Left ventricle myocardium superior (tissue), 1 donor: Measurements from ENCODE around the gene KANTR. TPM values are rescaled to one million over a fixed set of nuclear protein-coding genes. Genes with fewer than 3 reads are reported as not detected.
"Not testable (repeated sequence)": the region's sequence is repeated elsewhere in the genome, so short reads cannot be mapped to it uniquely, and the experiment has no call there.

ENCODE experiments used
- ATAC-seq: fragments of 200-7000 bp; cut with Tn5 transposase; one replicate; pipeline ENCODE4 v1.9.1; 2020; ENCODE audit warnings: mild to moderate bottlenecking, moderate library complexity
- DNase-seq: peaks from one replicate; pipeline ENCODE4 v3.0.0-alpha.2; 2020
- intact Hi-C: fragments of 100-400 bp; cut with micrococcal nuclease; formaldehyde crosslinking; loops from one replicate; pipeline ENCODE4 v1.11.0; 2022
- total RNA-seq: library from RNA; stranded (reverse); fragmentation: NEBNext Ultra II Directional; extraction: Animal tissue kit (Norgen Biotek cat#: 25700); gene quantifications from one replicate; pipeline ENCODE4 v1.2.1, GENCODE V29; 2021
- donor health status: DM: no; HTN: yes; CAD: no; lungs with severe emphysema.

Gene KANTR
- total RNA-seq, 1 donor from 2014 or later = 4.8 TPM

DNA sequence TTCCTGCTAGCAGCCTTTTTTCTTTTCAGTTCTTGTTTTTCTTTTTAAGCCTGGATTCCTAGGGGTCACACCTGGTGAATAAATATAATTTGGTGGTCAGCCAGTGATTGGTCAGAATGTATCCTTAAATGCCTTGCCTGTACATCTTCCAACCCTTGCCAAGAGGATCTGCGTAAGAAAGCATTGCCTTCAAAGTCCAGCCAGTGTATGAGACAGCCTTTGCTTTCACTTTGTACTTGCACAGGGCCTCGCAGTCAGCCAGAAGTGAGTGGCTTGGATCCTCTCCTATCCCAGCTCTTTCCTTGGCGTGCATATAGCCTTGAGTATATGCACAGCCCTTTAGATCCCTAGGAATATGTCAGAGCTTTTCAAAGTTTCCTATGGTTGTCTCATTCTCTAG, 22.2 kb downstream of the KANTR start:
- ATAC-seq (peak; percentile 77), DNase-seq (no peak)
- intact Hi-C loops = no loop called here

DNA sequence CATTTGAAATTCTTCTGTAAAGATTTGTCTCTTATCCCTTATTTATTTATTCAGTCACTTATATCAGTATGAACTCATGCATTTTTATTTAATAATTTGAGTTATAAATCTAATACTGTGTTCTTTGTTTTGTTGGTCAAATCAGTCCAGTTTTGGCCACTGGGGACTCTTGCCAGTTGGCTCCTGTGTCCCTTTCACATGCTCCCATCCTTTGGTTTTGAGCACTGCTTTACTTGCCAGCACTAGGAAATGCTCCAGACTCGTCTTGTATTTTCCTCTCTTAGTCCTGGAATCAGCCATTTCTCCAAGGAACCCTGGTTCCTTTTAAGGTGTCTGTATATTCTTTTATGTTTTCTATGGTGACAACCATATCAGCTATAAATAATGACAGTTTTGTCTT, 28.1 kb downstream of the KANTR start:
- peak; percentile 42 for ATAC-seq
- intact Hi-C loops = no loop called here

DNA sequence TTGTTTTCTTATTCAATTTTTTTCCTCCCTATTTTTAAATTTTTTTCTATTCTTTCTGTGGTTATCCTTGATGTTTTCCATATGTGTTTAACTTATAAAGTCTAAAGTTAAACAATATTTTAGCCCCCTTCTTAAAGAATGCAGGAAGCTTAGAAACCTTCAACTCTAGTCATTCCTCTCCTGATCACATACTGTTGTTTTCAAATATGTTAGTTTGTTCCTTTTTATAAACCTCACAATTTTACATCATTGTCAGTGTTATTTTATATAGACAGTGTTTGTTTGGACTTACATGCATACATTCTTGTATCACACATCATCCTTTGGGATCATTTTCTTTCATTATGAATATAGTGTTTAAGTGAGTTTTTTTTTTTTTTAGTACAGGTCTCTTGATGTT, 31.6 kb downstream of the KANTR start:
- no peak for DNase-seq
- intact Hi-C loops = no loop called here
- no peak for ATAC-seq

More for the DNA sequence above, 28.1 kb downstream of the KANTR start:
- peak; percentile 37 for DNase-seq

DNA sequence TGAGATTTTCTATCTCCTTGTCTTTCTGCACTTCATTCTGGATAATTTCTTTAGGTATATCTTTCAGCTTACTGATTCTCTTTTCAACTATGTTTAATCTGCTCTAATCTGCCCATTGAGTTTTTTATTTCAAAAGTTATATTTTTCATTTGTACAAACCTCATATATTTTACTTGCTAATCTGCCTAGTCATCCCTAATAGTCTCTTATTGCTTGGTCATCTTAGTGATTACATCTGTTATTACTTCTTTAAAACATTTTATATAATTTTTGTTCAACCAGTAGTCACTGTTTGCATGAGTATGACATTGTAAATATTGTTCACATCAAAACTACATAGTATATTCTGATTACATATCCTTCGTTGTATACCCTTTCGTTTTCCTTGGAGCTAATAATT, 32.4 kb downstream of the KANTR start:
- no peak for DNase-seq
- intact Hi-C loops = no loop called here
- ATAC-seq = no peak

DNA sequence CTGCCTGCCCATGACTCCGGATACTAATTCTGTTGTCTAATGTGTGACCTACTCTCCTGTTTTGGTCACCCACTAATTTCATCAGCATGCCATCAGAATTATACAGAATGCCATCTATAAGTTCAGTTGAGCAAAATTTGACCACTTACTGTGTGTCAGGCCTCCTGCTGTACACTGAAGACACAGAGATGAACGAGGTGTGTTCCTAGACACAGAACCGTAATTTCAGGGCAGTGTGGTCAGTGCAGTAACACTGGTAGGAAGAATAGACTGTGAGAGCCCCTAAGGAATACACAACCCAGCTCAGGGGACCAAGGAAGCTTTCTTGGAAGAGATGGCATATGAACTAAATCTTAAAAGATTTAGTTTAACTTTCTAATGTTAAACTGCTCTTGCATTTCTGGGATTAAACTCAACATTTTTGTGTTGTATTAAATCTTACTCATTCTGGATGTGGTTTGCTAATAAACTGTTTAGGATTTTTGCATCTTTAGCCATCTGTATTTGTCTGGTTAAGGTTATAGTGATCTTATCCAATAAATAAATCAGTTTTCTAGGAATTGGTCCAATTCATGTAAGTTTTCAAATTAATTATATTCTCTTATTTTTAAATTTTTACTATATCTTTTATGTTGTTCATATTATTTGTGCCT, 34.3 kb downstream of the KANTR start:
- no peak for ATAC-seq
- intact Hi-C loops = no loop called here
- DNase-seq = no peak

DNA sequence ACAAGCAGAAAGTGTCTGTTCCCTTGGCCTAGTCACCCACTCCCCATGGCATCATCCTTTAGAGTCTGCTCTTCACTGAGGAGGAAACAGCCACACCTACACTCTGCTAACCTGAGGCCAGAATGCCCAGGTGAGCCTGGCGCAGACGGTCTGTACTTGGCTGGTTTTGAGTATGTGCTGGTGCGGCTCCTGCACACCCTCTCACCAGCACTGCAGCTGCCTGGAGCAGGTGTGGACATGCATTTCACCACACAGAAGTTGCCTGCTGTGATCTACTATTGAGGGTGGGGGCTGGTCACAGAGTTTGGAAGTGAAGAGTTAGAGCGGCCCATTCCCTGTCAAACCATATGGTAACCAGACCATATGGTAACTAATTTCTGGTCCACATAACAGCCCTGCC, 39.5 kb downstream of the KANTR start:
- intact Hi-C loops = no loop called here
- ATAC-seq (no peak), DNase-seq (no peak)

DNA sequence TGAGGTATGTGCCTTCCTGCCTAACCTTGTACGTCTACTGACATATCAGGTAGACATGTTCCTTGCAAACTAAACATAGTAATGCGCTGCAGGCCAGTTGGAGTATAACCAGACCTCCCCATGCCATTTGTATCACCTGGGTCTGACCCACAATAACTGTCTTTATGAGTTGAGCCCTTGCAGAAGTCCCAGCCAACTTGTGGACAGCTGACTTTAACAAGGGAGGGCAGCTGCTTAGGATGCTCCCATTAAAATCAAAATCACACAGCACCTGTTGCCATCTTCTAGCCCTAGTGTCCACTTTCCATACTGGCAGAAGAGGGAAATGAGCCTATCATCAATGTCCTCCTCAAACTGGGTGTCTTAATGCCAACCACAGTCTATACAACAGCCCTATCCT, 41.6 kb downstream of the KANTR start:
- ATAC-seq (no peak), DNase-seq (no peak)
- intact Hi-C loops = no loop called here

DNA sequence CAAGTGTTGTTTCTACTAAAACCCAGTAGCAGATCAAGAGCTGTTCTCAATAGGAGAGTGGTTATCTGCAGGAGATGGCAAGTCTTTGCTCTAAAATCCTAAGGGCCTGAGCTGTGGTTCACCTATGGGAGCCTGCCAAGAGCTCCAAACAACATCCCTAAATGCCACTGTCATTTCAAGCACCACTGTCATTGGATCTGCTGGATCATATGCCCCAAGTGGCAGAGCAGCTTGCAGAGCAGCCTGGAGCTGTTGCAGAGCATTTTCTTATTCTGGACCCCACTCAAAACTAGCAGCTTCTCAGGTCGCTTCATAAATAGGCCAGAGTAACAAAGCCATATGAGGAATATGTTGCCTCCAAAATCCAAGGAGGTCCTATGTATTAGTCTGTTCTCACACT, 59.6 kb downstream of the KANTR start:
- ATAC-seq (no peak), DNase-seq (no peak)
- intact Hi-C loops = no loop called here

DNA sequence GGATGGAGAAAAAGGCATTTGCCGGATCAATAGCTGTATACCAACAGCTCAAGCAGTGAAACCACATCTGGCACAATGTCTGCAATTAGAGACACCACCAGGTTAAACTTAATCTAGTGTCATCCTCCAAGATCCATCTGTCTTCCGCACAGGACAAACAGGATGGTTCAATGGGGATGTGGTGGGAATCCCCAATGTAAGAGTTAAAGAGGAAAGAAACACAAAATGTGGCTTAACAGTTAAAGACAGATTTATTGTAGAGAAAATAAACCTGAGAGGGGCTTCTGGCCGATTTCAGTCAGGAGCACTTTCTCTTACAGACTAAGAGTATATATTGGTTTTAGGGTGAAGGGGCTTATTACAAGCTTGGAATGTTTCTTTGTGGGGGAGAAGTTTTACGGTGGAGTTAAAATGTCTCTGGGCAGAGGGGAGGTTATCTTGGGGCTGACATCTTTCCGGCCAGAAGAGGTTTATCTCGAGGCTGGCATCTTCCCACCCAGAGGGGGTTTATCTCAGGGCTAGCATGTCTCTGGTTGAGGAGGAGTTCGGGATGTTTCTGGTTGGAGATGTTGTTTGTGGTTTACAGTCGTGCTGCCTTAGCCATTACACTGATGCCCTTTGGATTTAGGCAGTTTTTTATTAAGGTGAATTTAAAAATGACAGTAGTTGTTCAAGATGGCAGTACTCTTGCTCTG, 61.7 kb downstream of the KANTR start:
- intact Hi-C loops = no loop called here
- DNase-seq (no peak), ATAC-seq (no peak)

DNA sequence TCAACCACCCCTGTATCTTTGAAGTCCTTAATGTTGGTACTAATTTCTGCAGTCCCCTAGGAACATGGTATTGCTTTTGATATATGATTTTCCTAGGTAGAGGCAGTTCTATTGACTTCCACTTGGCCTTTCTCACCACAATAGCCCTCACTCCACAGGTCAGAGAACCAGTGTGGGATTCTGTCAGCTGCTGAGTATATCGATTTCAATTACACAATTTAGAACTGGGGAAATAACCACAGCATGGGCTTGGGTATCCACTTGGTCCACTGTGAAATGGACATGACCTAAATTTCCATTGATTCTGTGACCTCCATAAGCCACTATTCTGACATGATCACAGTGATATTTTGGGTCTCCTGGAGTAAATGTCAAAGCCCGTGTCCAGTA, 62.3 kb downstream of the KANTR start:
- no peak for DNase-seq
- no peak for ATAC-seq
- intact Hi-C loops = no loop called here

DNA sequence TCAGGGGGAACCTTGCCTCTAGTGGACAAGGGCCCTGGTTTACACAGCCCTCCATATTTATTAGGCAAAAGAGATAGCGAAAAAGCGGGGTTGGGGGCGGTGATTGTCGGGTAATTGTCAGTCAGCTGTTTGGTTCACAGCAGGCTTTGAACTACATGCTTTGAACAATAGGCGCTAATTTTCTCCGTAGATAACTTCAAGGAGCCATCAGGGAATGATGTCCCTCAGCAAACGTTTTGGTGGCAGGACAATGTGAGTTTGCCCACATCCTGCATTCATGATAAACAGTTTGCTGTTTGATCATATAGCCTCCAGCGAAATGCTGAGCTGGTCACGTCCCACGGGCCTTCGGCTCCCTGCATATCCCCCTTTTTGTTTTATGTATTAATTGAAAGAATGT, 65.2 kb downstream of the KANTR start:
- no peak for DNase-seq
- no peak for ATAC-seq
- intact Hi-C loops = no loop called here

DNA sequence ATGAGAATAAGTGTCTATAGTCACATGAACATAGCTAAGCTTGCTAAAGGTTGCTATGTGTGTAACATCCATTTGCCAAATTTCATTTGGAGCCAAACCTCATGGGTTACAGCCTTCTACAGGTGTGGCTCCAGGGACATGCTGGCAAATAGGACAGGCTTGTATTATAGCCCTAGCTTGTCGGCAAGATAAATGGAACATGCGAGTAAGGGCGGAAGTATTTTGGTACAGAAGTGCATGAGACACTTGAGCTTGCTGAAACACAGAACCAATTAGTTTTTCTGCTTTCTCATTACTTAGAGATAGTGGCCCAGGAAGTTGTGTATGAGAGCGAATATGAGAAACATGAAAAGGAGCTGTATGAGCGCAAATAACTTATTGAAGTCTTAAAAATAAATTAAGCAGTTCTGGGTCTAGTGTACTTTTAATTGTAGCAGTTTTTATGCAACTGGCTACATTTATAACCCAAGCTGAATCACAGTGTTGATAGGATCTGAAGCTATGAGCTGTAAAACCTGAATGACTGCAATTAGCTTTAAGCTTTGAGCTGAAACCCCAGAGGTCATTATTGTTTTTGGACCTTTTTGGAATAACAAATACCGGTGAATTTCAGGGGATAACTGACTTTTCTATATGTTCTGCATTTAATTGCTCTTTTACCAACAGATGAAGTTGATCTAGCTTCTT, 66.5 kb downstream of the KANTR start:
- intact Hi-C loops = no loop called here
- DNase-seq = no peak
- ATAC-seq = no peak

DNA sequence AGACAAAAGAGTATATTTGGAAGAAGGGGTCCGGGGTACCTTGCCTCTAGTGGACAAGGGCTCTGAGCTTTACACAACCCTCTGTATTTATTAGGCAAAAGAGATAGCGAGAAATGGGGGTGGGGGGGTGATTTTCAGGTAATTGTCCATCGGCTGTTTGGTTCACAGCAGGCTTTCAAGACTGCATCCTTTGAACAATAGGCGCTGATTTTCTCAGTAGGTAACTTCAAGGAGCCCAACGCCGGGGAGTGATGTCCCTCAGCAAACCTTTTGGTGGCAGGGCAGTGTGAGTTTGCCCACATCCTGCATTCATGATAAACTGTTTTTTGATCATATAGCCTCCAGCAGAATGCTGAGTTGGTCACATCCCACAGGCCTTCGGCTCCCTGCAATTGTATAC, 69.5 kb downstream of the KANTR start:
- DNase-seq (no peak), ATAC-seq (no peak)
- intact Hi-C loops = no loop called here

DNA sequence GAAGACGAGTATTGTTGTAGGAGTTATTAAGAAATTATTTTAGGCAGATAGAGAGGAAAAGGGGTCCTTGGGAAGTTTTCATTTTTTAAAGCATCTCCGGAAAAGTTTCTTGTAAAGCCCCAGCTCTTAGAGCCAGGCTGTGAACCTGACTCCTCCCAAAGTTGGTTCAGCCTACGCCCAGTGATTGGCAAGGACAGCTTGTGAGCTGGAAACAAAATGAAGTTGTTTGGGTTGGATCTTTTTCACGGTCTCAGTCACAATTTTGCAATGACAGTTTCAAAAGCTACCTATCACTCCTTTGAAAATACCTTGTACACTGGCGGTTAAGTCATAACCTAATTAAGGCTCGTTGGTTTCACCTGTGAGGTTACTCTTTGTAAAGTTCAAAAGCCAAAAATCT, 70.6 kb downstream of the KANTR start:
- ATAC-seq, intact Hi-C loops, DNase-seq: not testable (repeated sequence)

DNA sequence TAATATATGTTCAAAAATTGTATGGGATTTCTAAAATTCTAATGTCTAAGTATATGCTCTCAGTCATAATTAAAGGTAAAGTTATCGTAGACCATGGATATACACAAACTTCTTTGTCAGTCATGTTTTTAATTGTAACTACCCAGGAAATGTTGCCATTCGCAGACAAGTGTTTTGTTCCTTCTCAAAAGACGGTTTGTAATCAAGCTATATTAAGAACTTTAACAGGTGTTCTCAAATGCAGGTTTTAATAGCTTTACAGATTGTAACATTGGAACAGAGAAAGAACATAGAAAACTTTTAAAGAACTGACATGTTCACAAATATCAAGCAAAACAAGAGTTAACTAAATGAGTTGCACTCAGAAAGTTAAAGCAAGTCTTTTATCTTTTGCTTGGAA, 72.2 kb downstream of the KANTR start:
- ATAC-seq (no peak), DNase-seq (no peak)
- intact Hi-C loops = no loop called here

DNA sequence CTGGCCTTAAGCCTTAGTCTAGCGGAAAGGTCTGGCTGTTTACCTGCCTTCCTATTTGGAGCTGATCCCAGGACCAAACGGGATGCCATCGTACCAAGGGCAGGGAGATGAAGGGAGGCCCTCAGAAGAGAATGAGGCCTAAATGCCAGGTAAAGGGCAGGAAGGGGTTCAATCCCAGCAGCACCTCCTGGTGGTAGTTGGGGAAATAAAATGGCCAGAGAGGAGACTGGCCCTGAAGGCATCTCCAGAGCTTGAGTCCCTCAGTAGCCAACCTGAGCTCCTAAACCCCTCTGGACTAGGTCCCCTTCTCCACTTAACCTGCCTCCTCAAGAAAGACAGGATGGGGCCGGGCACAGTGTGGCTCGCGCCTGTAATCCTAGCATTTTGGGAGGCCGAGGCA, 77.4 kb downstream of the KANTR start:
- ATAC-seq = no peak
- intact Hi-C loops = no loop called here
- DNase-seq = no peak

Other genes starting within 250 kb of the KANTR start
- not detected for gene XAGE3, start 226.1 kb upstream of the KANTR start, total RNA-seq
- gene FAM156B, start 196.8 kb upstream of the KANTR start, total RNA-seq = 5.9 TPM
- 7.3 TPM for gene FAM156A, start 135.6 kb upstream of the KANTR start, total RNA-seq
- 0.50 TPM for gene GPR173, start 45.4 kb upstream of the KANTR start, total RNA-seq
- 38.6 TPM for gene TSPYL2, start 11.8 kb upstream of the KANTR start, total RNA-seq
- 33.7 TPM for gene KDM5C, start 131.1 kb downstream of the KANTR start, total RNA-seq
- 12.0 TPM for gene IQSEC2, start 187.4 kb downstream of the KANTR start, total RNA-seq